Measurements from ENCODE around the gene TSHZ2. TPM values are rescaled to one million over a fixed set of nuclear protein-coding genes. Genes with fewer than 3 reads are reported as not detected.
"Not testable (repeated sequence)": the region's sequence is repeated elsewhere in the genome, so short reads cannot be mapped to it uniquely, and the experiment has no call there.

The TSHZ2 gene
- total RNA-seq, 1 donor: 3.6 TPM

DNA sequence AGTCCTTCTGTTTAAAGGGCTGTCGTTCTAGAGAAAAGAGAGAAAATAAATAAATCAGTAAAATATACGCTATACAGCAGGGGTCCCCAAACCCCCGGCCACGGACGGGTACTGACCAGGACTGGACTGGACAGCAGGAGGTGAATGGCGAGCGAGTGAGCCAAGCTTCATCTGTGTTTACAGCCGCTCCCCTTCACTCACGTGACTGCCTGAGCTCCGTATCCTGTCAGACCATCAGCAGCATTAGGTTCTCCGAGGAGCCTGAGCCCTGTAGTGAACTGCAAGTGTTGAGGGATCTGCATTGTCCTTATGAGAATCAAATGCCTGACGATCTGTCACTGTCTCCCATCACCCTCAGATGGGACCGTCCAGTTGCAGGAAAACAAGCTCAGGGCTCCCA is 545.0 kb downstream of the TSHZ2 start:
- TF ChIP-seq CTCF (IDR thresholded peaks at IDR 0.05; ENCODE audit: extremely low read depth, low read depth, low read length): no peak
- no peak for DNase-seq (ENCODE audit: insufficient read length, low spot score, missing footprints)
- H3K4me3 ChIP-seq (ENCODE audit: insufficient read depth, low read length): no peak overlapping the region

DNA sequence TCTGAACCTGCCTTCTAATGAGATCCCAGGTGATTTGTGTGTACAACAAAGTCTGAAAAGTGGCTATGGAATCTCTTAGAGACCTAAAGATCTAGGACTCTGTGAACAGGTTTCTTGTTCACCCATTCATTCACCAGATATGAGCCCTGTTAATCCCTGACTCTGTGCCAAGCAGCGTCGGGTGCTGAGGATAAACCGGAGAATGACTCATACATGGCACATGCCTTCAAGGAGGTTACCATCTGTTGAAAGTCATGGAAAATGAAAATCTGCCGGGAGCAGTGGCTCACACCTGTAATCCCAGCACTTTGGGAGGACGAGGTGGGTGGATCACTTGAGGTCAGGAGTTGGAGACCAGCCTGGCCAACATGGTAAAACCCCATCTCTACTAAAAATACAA is 549.3 kb downstream of the TSHZ2 start:
- H3K36me3 ChIP-seq (ENCODE audit: insufficient read depth, low read length): not testable (repeated sequence)

More for the DNA sequence above, 545.0 kb downstream of the TSHZ2 start:
- Histone ChIP-seq H3K4me1 (ENCODE audit: insufficient read depth, low read length) (no peaks in the 10 kb centered on the region), H3K36me3 (ENCODE audit: insufficient read depth, low read length) (no peaks in the 10 kb centered on the region), H2AFZ (ENCODE audit: low read length) (no peak overlapping the region), H3K79me2 (ENCODE audit: insufficient read depth, low read length) (no peaks in the 10 kb centered on the region), H3K4me2 (ENCODE audit: insufficient read depth, low read length) (no peak overlapping the region), H3K9me3 (ENCODE audit: low read depth, low read length) (no peaks in the 10 kb centered on the region), H3K27ac (ENCODE audit: low read depth, low read length) (no peak overlapping the region), H4K20me1 (ENCODE audit: insufficient read depth, low read length) (no peaks in the 10 kb centered on the region), H3K27me3 (ENCODE audit: insufficient read depth, low read length) (no peaks in the 10 kb centered on the region)

DNA sequence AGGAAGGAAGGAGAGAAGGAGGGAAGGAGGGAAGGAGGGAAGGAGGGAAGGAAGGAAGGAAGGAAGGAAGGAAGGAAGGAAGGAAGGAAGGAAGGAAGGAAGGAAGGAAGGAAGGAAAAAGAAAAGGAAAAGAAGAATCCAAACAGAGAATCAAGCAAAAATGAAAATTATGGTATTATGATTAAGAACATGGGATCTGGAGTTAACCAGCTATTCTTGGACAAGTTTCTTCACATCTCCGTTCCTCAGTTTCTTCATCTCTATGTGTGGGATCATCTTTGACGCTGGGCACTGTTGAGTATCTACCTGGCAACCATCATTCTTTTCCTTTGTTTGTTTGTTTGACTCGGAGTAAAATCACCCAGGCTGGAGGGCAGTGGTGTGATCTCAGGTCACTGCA is 549.9 kb downstream of the TSHZ2 start:
- no peak for TF ChIP-seq CTCF (IDR thresholded peaks at IDR 0.05; ENCODE audit: extremely low read depth, low read depth, low read length)
- Histone ChIP-seq H2AFZ (ENCODE audit: low read length) (no peak overlapping the region), H3K36me3 (ENCODE audit: insufficient read depth, low read length) (no peaks in the 10 kb centered on the region), H3K79me2 (ENCODE audit: insufficient read depth, low read length) (no peaks in the 10 kb centered on the region), H3K27me3 (ENCODE audit: insufficient read depth, low read length) (no peaks in the 10 kb centered on the region), H3K4me1 (ENCODE audit: insufficient read depth, low read length) (no peaks in the 10 kb centered on the region), H3K27ac (ENCODE audit: low read depth, low read length) (no peak overlapping the region), H3K9me3 (ENCODE audit: low read depth, low read length) (no peaks in the 10 kb centered on the region), H3K4me2 (ENCODE audit: insufficient read depth, low read length) (no peak overlapping the region), H4K20me1 (ENCODE audit: insufficient read depth, low read length) (no peaks in the 10 kb centered on the region), H3K4me3 (ENCODE audit: insufficient read depth, low read length) (no peak overlapping the region)
- no peak for DNase-seq (ENCODE audit: insufficient read length, low spot score, missing footprints)

More for the DNA sequence above, 549.3 kb downstream of the TSHZ2 start:
- H3K27ac ChIP-seq (ENCODE audit: low read depth, low read length); H4K20me1 ChIP-seq (ENCODE audit: insufficient read depth, low read length); H3K27me3 ChIP-seq (ENCODE audit: insufficient read depth, low read length); H3K79me2 ChIP-seq (ENCODE audit: insufficient read depth, low read length); H3K4me2 ChIP-seq (ENCODE audit: insufficient read depth, low read length); H2AFZ ChIP-seq (ENCODE audit: low read length); H3K4me1 ChIP-seq (ENCODE audit: insufficient read depth, low read length); H3K9me3 ChIP-seq (ENCODE audit: low read depth, low read length); H3K4me3 ChIP-seq (ENCODE audit: insufficient read depth, low read length): not testable (repeated sequence)
- peak; percentile 43 for DNase-seq (ENCODE audit: insufficient read length, low spot score, missing footprints)

DNA sequence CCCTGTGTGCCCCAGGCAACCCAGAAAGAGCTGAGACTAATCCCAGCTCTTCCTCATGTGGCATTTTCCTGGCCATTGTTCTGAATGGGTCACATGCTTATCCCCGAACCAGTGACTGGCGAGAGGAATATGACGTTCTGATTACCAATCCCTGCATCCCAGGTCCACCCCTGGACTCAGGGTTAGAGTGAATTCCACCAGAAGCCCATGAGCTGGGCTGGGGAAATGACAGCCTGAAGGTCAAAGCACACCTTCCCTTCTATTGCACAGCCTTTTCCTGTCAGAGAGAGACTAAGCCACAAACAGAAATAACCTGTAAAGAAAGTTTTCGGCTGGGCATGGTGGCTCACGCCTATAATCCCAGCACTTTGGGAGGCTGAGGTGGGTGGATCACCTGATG is 550.5 kb downstream of the TSHZ2 start:
- H3K79me2 ChIP-seq (ENCODE audit: insufficient read depth, low read length): no peaks in the 10 kb centered on the region
- no peak overlapping the region for H3K4me3 ChIP-seq (ENCODE audit: insufficient read depth, low read length)

GRCh38 chr20:53523615-53524014 is 551.5 kb downstream of the TSHZ2 start:
- not testable (repeated sequence) for H3K36me3 ChIP-seq (ENCODE audit: insufficient read depth, low read length); H3K27ac ChIP-seq (ENCODE audit: low read depth, low read length); H3K79me2 ChIP-seq (ENCODE audit: insufficient read depth, low read length); H2AFZ ChIP-seq (ENCODE audit: low read length); H3K27me3 ChIP-seq (ENCODE audit: insufficient read depth, low read length); H3K9me3 ChIP-seq (ENCODE audit: low read depth, low read length); H3K4me2 ChIP-seq (ENCODE audit: insufficient read depth, low read length); H3K4me3 ChIP-seq (ENCODE audit: insufficient read depth, low read length); H3K4me1 ChIP-seq (ENCODE audit: insufficient read depth, low read length); H4K20me1 ChIP-seq (ENCODE audit: insufficient read depth, low read length); DNase-seq (ENCODE audit: insufficient read length, low spot score, missing footprints)

More for the DNA sequence above, 550.5 kb downstream of the TSHZ2 start:
- Histone ChIP-seq H3K4me1 (ENCODE audit: insufficient read depth, low read length) (no peaks in the 10 kb centered on the region), H3K27me3 (ENCODE audit: insufficient read depth, low read length) (no peaks in the 10 kb centered on the region), H3K36me3 (ENCODE audit: insufficient read depth, low read length) (no peaks in the 10 kb centered on the region), H3K27ac (ENCODE audit: low read depth, low read length) (no peak overlapping the region), H3K9me3 (ENCODE audit: low read depth, low read length) (no peaks in the 10 kb centered on the region), H4K20me1 (ENCODE audit: insufficient read depth, low read length) (no peaks in the 10 kb centered on the region), H2AFZ (ENCODE audit: low read length) (no peak overlapping the region), H3K4me2 (ENCODE audit: insufficient read depth, low read length) (no peak overlapping the region)
- no peak for TF ChIP-seq CTCF (IDR thresholded peaks at IDR 0.05; ENCODE audit: extremely low read depth, low read depth, low read length)
- peak; percentile 32 for DNase-seq (ENCODE audit: insufficient read length, low spot score, missing footprints)
